Nucleus accumbens (tissue), 56 donors: Measurements from ENCODE around the gene CTBP2.
"Not testable (repeated sequence)": the region's sequence is repeated elsewhere in the genome, so short reads cannot be mapped to it uniquely, and the experiment has no call there.

Experiments used
- DNase-seq, 56 donors: peaks; one replicate each; lab custom pipeline; 2025; lab: John Stamatoyannopoulos, UW

CTBP2 gene

GRCh38 chr10:124993736-124994451, 166.5 kb downstream of the CTBP2 start:
- DNase-seq, result no peak

GRCh38 chr10:124993345-124993708, 167.0 kb downstream of the CTBP2 start:
- no peak for DNase-seq

- DNase-seq, result peak in 46 of 56 donors; percentile 28 to 86 (median 62)
Observed at GRCh38 chr10:124992462-124993344, 167.7 kb downstream of the CTBP2 start.

DNA sequence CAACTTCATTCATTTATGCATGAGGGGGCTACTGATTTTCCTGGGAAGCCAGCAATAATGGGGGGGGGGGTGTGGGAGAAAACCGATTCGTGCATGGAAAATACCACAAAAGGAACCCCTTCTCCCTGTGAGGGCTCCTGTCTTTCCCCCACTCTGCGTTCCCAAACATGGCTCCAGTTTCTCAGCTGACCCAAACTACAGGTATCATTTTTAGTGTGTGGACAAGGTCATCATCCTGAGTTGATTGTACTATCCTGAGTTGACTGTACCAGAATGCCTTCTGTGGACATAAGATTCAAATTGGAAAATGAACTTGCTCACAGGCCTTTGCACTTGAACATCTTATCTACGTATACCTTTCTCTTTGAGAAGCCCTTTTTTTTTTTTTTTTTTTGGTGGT, 168.5 kb downstream of the CTBP2 start:
- no peak for DNase-seq

DNA sequence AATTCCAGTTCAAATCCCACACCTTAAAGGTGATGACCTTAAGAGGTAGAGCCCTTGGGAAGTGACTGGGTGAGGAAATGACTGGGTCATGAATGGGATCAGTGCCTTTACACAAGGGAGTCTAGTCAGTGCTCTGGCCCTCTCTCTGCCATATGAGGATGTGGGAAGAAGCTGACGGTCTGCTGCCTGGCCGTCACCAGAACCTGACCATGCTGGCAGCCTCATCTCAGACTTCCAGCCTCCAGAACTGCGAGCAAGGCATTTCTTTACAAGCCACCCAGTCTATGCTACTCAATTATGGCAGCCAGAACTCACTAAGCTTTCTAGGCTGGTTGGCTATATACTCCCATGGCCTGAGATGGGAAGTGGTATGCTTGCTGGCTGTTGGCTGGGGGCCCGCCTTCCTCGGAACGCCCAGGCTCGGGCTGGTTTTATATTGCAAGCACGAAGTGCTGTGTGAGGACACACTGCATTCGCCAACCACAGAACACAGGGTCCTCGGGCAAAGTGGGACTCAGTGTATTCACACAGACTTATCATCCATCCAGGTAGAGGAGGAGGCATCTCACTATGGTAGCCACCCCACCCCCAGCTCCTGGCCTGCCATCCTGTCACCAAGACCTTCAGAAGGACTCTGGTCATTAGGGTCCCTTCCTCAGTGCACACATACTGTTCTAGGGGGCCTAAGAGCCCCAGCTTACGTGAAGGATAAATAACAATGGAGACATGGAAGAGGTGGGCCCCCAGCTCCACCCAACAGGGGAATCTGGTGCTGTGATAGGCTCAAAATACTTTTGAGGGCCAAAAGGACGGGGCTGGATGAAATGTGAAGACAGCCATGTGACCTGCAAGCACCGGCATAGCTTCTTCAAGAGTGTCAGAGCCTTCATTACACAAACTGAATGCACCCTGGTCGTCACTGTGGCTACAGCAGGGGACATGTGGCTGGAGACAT, 169.4 kb downstream of the CTBP2 start:
- no peak for DNase-seq

GRCh38 chr10:124989526-124989925, 170.8 kb downstream of the CTBP2 start:
- no peak for DNase-seq

DNA sequence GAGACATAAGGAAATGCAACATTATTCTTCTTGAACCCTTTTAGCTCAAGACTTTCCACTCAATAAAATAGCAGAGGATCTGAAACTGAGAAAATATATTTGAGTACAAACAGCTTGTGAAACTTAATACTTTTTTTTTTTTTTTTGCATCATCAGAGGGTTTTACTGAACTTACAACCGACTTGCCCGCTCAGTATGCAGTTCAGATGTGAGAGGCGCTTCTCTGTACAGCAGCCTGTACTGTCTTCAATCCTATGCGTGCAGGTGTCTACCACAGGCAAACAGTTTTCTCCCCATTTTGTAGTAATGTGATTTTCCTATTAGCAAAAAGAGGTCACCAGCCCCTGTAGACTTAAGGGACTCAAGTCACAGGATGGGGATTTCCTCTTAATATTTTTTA, 171.6 kb downstream of the CTBP2 start:
- not testable (repeated sequence) for DNase-seq

DNA sequence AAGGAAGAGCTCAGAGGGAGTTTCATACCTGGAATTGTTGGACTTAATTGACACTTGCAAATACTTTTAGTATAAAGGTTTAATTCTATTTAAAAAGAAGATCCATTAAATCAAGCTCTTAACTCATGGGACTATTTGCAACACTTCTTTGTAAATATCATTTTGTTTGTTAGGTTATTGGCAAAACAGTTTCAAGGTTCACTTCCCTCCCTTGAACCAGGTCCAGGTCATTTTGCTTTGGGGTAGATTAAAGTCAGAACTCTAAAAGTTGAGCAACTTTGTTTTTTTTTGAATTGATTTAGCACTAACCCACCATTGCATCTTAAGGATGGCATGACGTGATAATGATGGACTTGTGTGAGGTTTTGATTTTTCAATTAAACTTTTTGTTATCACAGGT, 172.6 kb downstream of the CTBP2 start:
- DNase-seq, result no peak

- no peak for DNase-seq
Observed at GRCh38 chr10:124985162-124985561, 175.2 kb downstream of the CTBP2 start.

DNA sequence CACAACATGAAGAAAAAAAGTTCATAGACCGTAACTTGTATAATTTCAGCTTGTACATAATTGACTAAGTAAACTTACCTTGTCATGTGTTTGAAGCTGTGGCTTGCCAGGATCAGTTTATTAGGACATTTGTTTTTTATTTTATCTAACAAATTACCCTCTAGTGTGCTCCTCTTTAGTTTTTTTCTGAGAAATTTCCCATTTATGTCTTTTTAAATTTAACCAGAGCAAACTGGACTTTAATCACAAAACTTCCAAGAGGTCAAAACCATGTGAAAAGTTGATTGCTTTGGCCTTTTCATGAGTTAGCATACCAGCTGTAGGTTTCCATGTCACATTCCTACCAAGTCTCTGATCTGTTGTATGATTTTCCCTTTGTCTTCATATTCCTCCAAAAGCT, 176.0 kb downstream of the CTBP2 start:
- no peak for DNase-seq

DNA sequence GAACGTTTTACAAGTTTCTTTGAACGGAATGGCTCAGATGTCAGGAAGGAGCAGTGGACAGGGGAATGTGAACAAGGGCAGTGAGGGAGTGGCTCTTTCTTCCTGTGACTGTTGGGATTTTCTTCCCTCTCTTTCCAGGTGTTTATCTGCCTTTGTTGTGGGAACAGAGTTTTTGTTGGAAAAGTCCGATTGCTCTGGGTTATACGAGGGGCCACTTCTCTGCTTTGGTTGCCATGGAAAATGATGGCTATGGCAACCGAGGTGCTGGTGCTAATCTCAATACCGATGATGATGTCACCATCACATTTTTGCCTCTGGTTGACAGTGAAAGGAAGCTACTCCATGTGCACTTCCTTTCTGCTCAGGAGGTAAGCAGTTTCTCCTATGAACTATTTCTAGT, 177.0 kb downstream of the CTBP2 start:
- no peak for DNase-seq

DNA sequence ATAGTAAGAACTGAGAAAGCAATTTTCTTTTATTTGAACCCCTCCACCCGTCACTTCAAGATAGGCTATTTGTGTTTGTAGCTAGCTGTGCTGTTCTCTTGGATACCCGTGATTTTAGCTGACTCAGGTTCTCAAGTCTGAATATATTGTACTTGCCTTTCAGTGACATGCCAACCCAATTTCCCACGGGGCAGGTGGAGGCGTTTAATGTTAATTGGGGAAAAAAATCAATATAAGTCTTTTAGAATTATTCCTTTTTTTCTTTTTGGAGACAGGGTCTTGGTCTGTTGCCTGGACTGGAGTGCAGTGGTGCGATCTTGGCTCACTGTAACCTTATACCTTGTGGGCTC, 182.0 kb downstream of the CTBP2 start:
- DNase-seq, result no peak

- DNase-seq, result peak in 2 of 56 donors; percentile 9 to 16
Observed at GRCh38 chr10:124977648-124978375, 182.6 kb downstream of the CTBP2 start.

- DNase-seq, result no peak
Observed at GRCh38 chr10:124977161-124977560, 183.2 kb downstream of the CTBP2 start.

- no peak for DNase-seq
Observed at GRCh38 chr10:124975977-124976514, 184.3 kb downstream of the CTBP2 start.

- no peak for DNase-seq
Observed at GRCh38 chr10:124974131-124974530, 186.2 kb downstream of the CTBP2 start.

DNA sequence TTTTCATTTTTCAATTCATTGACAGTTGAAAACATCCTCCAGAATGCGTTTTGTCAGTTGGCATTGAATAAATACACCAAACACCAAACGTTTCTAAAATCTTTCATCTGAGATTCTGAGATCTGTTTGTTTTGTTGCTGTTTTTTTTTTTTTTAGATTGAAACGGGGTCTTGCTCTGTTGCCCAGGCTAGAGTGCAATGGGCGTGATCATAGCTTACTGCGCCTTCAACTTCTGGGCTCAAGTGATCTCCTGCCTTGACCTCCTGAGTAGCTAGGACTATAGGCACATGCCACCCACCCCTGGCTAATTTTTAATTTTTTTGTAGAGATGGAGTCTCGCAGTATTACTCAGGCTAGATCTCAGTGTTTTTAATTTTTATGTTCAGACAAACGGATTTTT, 187.7 kb downstream of the CTBP2 start:
- DNase-seq, result no peak

GRCh38 chr10:124971276-124971675, 189.1 kb downstream of the CTBP2 start:
- DNase-seq, result peak in 1 of 56 donors; percentile 15

- no peak for DNase-seq
Observed at GRCh38 chr10:124967255-124967654, 193.1 kb downstream of the CTBP2 start.

DNA sequence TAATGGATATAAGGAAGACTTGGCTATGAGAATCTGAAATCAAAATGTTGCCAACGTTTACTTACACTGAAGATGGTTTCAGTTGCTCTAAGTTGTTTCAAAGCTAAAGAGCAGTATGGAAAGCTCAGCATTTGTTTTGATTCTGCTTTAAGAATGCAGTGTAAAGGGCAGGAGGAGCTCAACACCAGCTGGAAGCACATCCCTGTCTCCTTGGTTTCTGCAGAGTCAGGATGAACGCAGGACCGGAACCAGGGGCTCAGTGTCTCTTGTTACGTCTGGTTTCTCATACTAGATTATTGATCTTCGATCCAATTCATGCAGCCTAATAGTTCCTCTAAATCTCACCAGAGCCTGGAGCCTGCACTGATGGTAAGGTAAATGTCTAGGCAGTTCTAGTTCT, 194.4 kb downstream of the CTBP2 start:
- DNase-seq, result no peak
